ENCODE data around the gene DCANP1.

Gene DCANP1

GRCh38 chr5:135425641-135426040 lies 21.5 kb downstream of the DCANP1 start:
- no peak for DNase-seq (ENCODE audit: extremely low read depth, low read depth)
- no peak for TF ChIP-seq CTCF (IDR thresholded peaks at IDR 0.05; ENCODE audit: low read depth, low read length)

- TF ChIP-seq CTCF (IDR thresholded peaks at IDR 0.05; ENCODE audit: low read depth, low read length) = no peak
- DNase-seq (ENCODE audit: extremely low read depth, low read depth) = no peak
These were observed 23.3 kb downstream of the DCANP1 start for GRCh38 chr5:135423846-135424168.

GRCh38 chr5:135423146-135423845 lies 23.9 kb downstream of the DCANP1 start:
- no peak for DNase-seq (ENCODE audit: extremely low read depth, low read depth)
- TF ChIP-seq CTCF (IDR thresholded peaks at IDR 0.05; ENCODE audit: low read depth, low read length) = no peak

GRCh38 chr5:135422419-135422818 lies 24.7 kb downstream of the DCANP1 start:
- no peak for TF ChIP-seq CTCF (IDR thresholded peaks at IDR 0.05; ENCODE audit: low read depth, low read length)
- no peak for DNase-seq (ENCODE audit: extremely low read depth, low read depth)

GRCh38 chr5:135417083-135417482 lies 30.1 kb downstream of the DCANP1 start:
- no peak for DNase-seq (ENCODE audit: extremely low read depth, low read depth)
- TF ChIP-seq CTCF (IDR thresholded peaks at IDR 0.05; ENCODE audit: low read depth, low read length) = no peak

GRCh38 chr5:135405082-135405481 lies 42.1 kb downstream of the DCANP1 start:
- DNase-seq (ENCODE audit: extremely low read depth, low read depth) = no peak
- TF ChIP-seq CTCF (IDR thresholded peaks at IDR 0.05; ENCODE audit: low read depth, low read length) = no peak

- TF ChIP-seq CTCF (IDR thresholded peaks at IDR 0.05; ENCODE audit: low read depth, low read length) = no peak
- DNase-seq (ENCODE audit: extremely low read depth, low read depth) = no peak
These were observed 45.1 kb downstream of the DCANP1 start for GRCh38 chr5:135402031-135402430.
